Pulmonary artery endothelial cell (primary cell): Measurements from ENCODE around the gene EHD3. TPM values are rescaled to one million over a fixed set of nuclear protein-coding genes. Genes with fewer than 3 reads are reported as not detected.
A peak's percentile ranks its signal among the peaks of the same experiment; 100 is the strongest.

Source experiments
- DNase-seq: peaks from one replicate; pipeline ENCODE4 v3.0.0-alpha.2; 2011; ENCODE audit warnings: low read depth, low spot score
- total RNA-seq: library from RNA; depleted of rRNA; stranded (reverse); fragments of >200 nt; gene quantifications from 2 replicates; pipeline ENCODE4 v1.2.3, GENCODE V29; 2014

The EHD3 gene
- total RNA-seq, 1 donor from 2014 or later: 1.7 TPM

GRCh38 chr2:31284107-31284506 is 50.2 kb downstream of the EHD3 start:
- DNase-seq: no peak

GRCh38 chr2:31286230-31286629 is 52.3 kb downstream of the EHD3 start:
- peak; percentile 46 for DNase-seq

- DNase-seq: no peak
Observed at GRCh38 chr2:31286961-31287550, 53.1 kb downstream of the EHD3 start.

- peak; percentile 49 for DNase-seq
Observed at GRCh38 chr2:31287654-31288053, 53.7 kb downstream of the EHD3 start.

- DNase-seq: no peak
Observed at GRCh38 chr2:31294196-31294595, 60.2 kb downstream of the EHD3 start.

GRCh38 chr2:31296641-31297287 is 62.8 kb downstream of the EHD3 start:
- no peak for DNase-seq

- DNase-seq: no peak
Observed at GRCh38 chr2:31297751-31298150, 63.8 kb downstream of the EHD3 start.

GRCh38 chr2:31299547-31299946 is 65.6 kb downstream of the EHD3 start:
- DNase-seq: no peak

GRCh38 chr2:31300309-31300708 is 66.4 kb downstream of the EHD3 start:
- no peak for DNase-seq

- no peak for DNase-seq
Observed at GRCh38 chr2:31302940-31303563, 69.1 kb downstream of the EHD3 start.

GRCh38 chr2:31304816-31305215 is 70.9 kb downstream of the EHD3 start:
- DNase-seq: no peak

- DNase-seq: no peak
Observed at GRCh38 chr2:31312898-31313297, 78.9 kb downstream of the EHD3 start.

GRCh38 chr2:31314761-31315160 is 80.8 kb downstream of the EHD3 start:
- no peak for DNase-seq

- no peak for DNase-seq
Observed at GRCh38 chr2:31317396-31317795, 83.4 kb downstream of the EHD3 start.

- no peak for DNase-seq
Observed at GRCh38 chr2:31318361-31319336, 84.7 kb downstream of the EHD3 start.

Other genes starting within 250 kb of the EHD3 start
- not detected in 2 replicates for gene GALNT14, start 95.7 kb upstream of the EHD3 start, total RNA-seq
- 0.07 TPM in 1 of 2 replicates, not detected in the other for gene CAPN14, start 16.6 kb upstream of the EHD3 start, total RNA-seq
- gene XDH, start 180.6 kb downstream of the EHD3 start, total RNA-seq: not detected in 2 replicates